SJCRH30 (cell line): Measurements from ENCODE around the gene KIF1B. TPM values are rescaled to one million over a fixed set of nuclear protein-coding genes. Genes with fewer than 3 reads are reported as not detected.
"Not testable (repeated sequence)": the region's sequence is repeated elsewhere in the genome, so short reads cannot be mapped to it uniquely, and the experiment has no call there.

Experiments used
- DNase-seq, 2 experiments: peaks; one replicate each; pipeline ENCODE4 v3.0.0-alpha.2; 2015 to 2020
- H3K27ac ChIP-seq: fragments of 250-450 bp; sonication (Bioruptor Pico); 2 replicates; pipeline ENCODE4 v1.5.1; 2020; ENCODE audit warnings: mild to moderate bottlenecking, moderate library complexity
- H3K27me3 ChIP-seq: fragments of 250-450 bp; sonication (Bioruptor Pico); 2 replicates; pipeline ENCODE4 v1.5.1; 2020; ENCODE audit warnings: mild to moderate bottlenecking, moderate library complexity
- H3K36me3 ChIP-seq: fragments of 250-450 bp; sonication (Bioruptor Pico); 2 replicates; pipeline ENCODE4 v1.5.1; 2020; ENCODE audit warnings: mild to moderate bottlenecking, moderate library complexity
- H3K4me1 ChIP-seq: fragments of 250-450 bp; sonication (Bioruptor Pico); 2 replicates; pipeline ENCODE4 v1.5.1; 2020; ENCODE audit warnings: mild to moderate bottlenecking, moderate library complexity
- H3K4me3 ChIP-seq: fragments of 250-450 bp; sonication (Bioruptor Pico); 2 replicates; pipeline ENCODE4 v1.5.1; 2020; ENCODE audit warnings: mild to moderate bottlenecking, moderate library complexity
- H3K9me3 ChIP-seq: fragments of 250-450 bp; sonication (Bioruptor Pico); replicated peaks from 2 replicates; pipeline ENCODE4 v1.5.1; 2020; ENCODE audit warnings: mild to moderate bottlenecking, moderate library complexity
- total RNA-seq: library from RNA; depleted of rRNA; stranded (reverse); fragments of >200 nt; shearing (Covaris generic); gene quantifications from 2 replicates; pipeline ENCODE4 v1.2.3, GENCODE V29; 2014

KIF1B gene
- total RNA-seq, 1 experiment from 2014 or later: 54.8 TPM

DNA sequence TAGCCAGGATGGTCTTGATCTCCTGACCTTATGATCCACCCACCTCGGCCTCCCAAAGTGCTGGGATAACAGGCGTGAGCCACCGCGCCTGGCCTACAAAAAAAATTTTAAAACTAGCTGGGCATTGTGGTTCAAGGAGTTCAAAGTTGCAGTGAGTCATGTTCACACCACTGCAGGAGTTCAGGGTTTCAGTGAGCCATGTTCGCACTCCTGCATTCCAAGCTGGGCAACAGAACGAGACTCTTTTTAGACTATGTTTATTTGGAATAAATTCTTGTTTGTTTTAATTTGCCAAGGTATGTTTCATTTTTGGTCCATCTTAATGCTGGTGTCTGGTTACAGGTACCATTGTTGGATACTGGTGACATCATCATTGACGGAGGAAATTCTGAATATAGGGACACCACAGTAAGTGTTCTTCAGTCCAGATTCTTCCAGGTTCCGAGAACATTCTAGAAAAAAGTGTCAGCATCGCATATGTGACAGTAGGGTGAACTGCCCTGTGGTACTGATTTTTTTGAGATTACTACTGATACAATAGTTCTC is 192.4 kb downstream of the KIF1B start:
- DNase-seq: no peak
- Histone ChIP-seq H3K4me3 (no peak overlapping the region), H3K36me3 (peaks cover 67% of the 10 kb centered on the region), H3K27me3 (no peaks in the 10 kb centered on the region), H3K27ac (no peak overlapping the region), H3K4me1 (peaks cover 23% of the 10 kb centered on the region), H3K9me3 (no peaks in the 10 kb centered on the region)

- Histone ChIP-seq H3K4me3 (no peak overlapping the region), H3K27me3 (no peaks in the 10 kb centered on the region), H3K36me3 (peaks cover 90% of the 10 kb centered on the region), H3K27ac (no peak overlapping the region), H3K4me1 (peaks cover 14% of the 10 kb centered on the region), H3K9me3 (no peaks in the 10 kb centered on the region)
- no peak for DNase-seq
These were observed 196.8 kb downstream of the KIF1B start for GRCh38 chr1:10407201-10407600.

- peaks cover 100% of the 10 kb centered on the region for H3K36me3 ChIP-seq
- no peak for DNase-seq
- H3K27ac ChIP-seq: no peak overlapping the region
- no peaks in the 10 kb centered on the region for H3K9me3 ChIP-seq
- no peak overlapping the region for H3K4me3 ChIP-seq
- no peaks in the 10 kb centered on the region for H3K27me3 ChIP-seq
- H3K4me1 ChIP-seq: no peaks in the 10 kb centered on the region
These were observed 205.0 kb downstream of the KIF1B start for GRCh38 chr1:10415211-10415930.

- not testable (repeated sequence) for H3K9me3 ChIP-seq, H3K4me1 ChIP-seq, H3K27ac ChIP-seq, H3K27me3 ChIP-seq, H3K4me3 ChIP-seq, DNase-seq
- peaks cover 100% of the 10 kb centered on the region for H3K36me3 ChIP-seq
These were observed 205.6 kb downstream of the KIF1B start for GRCh38 chr1:10415967-10416366.

GRCh38 chr1:10418741-10419140 is 208.4 kb downstream of the KIF1B start:
- DNase-seq, H3K4me1 ChIP-seq: not testable (repeated sequence)
- peaks cover 78% of the 10 kb centered on the region for H3K36me3 ChIP-seq

DNA sequence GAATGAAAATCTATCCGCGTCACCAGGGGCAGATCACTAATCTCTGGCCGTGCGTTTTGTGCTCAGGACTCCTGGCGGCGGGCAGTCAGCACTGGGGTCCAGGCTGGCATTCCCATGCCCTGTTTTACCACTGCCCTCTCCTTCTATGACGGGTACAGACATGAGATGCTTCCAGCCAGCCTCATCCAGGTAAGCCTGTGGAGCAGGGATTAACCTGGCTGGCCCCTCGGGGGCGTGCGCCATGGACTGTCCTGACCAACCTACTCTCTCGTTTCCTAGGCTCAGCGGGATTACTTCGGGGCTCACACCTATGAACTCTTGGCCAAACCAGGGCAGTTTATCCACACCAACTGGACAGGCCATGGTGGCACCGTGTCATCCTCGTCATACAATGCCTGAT is 209.0 kb downstream of the KIF1B start:
- no peak for DNase-seq
- no peak overlapping the region for H3K27ac ChIP-seq
- H3K9me3 ChIP-seq: no peaks in the 10 kb centered on the region
- no peaks in the 10 kb centered on the region for H3K4me1 ChIP-seq
- H3K36me3 ChIP-seq: peaks cover 72% of the 10 kb centered on the region
- no peak overlapping the region for H3K4me3 ChIP-seq
- no peaks in the 10 kb centered on the region for H3K27me3 ChIP-seq

More at GRCh38 chr1:10418741-10419140, 208.4 kb downstream of the KIF1B start:
- H3K27ac ChIP-seq, H3K4me3 ChIP-seq, H3K9me3 ChIP-seq, H3K27me3 ChIP-seq: not testable (repeated sequence)

DNA sequence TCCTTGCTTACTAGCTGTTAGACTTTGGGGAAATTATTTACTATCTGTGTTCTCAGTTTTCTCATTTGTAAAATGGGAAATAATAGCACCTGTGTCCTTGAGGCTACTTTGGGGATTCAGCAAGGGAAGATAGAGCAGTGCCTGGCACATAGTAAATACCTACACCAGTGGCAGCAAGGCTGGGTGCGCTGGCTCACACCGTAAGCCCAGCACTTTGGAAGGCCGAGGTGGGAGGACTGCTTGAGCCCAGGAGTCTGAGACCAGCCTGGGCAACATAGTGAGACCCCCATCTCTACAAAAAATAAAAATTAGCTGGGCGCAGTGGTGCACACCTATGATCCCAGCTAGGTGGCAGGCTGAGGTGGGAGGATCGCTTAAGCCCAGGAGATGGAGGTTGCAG is 211.3 kb downstream of the KIF1B start:
- Histone ChIP-seq H3K27ac (no peak overlapping the region), H3K36me3 (peaks cover 49% of the 10 kb centered on the region), H3K4me3 (no peak overlapping the region), H3K4me1 (peaks cover 4% of the 10 kb centered on the region; the same call in 1 of the 2 replicates), H3K27me3 (no peaks in the 10 kb centered on the region), H3K9me3 (no peaks in the 10 kb centered on the region)
- DNase-seq: no peak

DNA sequence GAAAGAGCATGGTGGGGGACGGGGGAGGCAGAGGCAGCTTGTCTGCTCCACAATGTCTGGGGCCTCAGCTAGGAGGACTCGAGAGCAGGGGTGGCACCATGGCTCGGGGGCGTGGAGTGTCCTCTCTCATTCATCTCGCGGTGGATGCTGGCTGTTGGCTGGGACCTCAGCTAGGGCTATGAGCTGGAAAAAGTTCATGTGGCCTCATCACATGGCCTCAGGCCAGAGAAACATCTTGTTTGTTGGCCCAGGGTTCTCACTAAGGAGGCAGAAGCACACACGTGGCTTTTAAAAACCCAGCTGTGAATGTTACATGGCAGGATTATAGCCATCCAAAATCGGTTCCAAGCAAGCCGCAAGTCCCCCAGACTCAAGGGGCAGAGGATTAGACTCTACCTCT is 213.7 kb downstream of the KIF1B start:
- no peak overlapping the region for H3K27ac ChIP-seq
- H3K36me3 ChIP-seq: peaks cover 25% of the 10 kb centered on the region
- no peaks in the 10 kb centered on the region for H3K9me3 ChIP-seq
- no peak for DNase-seq
- H3K4me1 ChIP-seq: peaks cover 4% of the 10 kb centered on the region; the same call in 1 of the 2 replicates
- no peaks in the 10 kb centered on the region for H3K27me3 ChIP-seq
- no peak overlapping the region for H3K4me3 ChIP-seq

- H3K36me3 ChIP-seq: peaks cover 19% of the 10 kb centered on the region
- no peak for DNase-seq
- H3K4me1 ChIP-seq: peaks cover 4% of the 10 kb centered on the region; the same call in 1 of the 2 replicates
- no peaks in the 10 kb centered on the region for H3K27me3 ChIP-seq
- no peak overlapping the region for H3K27ac ChIP-seq
- no peak overlapping the region for H3K4me3 ChIP-seq
- no peaks in the 10 kb centered on the region for H3K9me3 ChIP-seq
These were observed 214.3 kb downstream of the KIF1B start for GRCh38 chr1:10424651-10425050.

GRCh38 chr1:10425826-10426534 is 215.6 kb downstream of the KIF1B start:
- not testable (repeated sequence) for H3K36me3 ChIP-seq, H3K9me3 ChIP-seq, H3K27me3 ChIP-seq, H3K4me3 ChIP-seq, H3K4me1 ChIP-seq, DNase-seq
- H3K27ac ChIP-seq: peak overlapping the region; percentile 37; the same call in 1 of the 2 replicates

DNA sequence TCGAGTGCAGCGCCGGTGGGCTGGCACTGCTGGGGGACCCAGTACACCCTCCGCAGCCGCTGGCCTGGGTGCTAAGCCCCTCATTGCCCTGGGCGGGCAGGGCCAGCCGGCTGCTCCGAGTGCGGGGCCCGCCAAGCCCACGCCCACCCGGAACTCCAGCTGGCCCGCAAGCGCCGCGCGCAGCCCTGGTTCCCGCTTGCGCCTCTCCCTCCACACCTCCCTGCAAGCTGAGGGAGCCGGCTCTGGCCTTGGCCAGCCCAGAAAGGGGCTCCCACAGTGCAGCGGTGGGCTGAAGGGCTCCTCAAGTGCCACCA is 216.1 kb downstream of the KIF1B start:
- not testable (repeated sequence) for DNase-seq, H3K4me3 ChIP-seq, H3K27ac ChIP-seq, H3K27me3 ChIP-seq, H3K4me1 ChIP-seq, H3K36me3 ChIP-seq, H3K9me3 ChIP-seq

- H3K4me3 ChIP-seq: no peak overlapping the region
- H3K36me3 ChIP-seq: no peaks in the 10 kb centered on the region
- no peaks in the 10 kb centered on the region for H3K9me3 ChIP-seq
- H3K27ac ChIP-seq: no peak overlapping the region
- H3K4me1 ChIP-seq: peaks cover 15% of the 10 kb centered on the region
- DNase-seq: no peak
- H3K27me3 ChIP-seq: no peaks in the 10 kb centered on the region
These were observed 218.6 kb downstream of the KIF1B start for GRCh38 chr1:10428984-10429383.

DNA sequence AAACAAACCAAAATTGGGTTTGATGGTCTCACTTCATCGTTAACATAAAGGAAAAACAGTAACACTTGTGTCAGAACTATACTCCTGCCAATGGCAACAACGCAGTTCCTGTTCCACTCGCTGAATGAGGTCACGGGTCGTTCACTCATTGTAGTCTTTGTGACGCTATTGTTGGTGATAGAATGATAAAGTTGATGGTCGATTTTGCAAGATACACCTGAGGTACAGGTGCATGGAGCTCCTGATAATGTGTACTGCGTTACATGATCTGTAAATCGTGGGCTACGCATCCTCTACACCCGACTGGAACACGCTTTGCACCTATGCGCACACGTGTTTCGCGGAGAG is 219.5 kb downstream of the KIF1B start:
- Histone ChIP-seq H3K4me1 (peaks cover 15% of the 10 kb centered on the region), H3K9me3 (no peaks in the 10 kb centered on the region), H3K27me3 (no peaks in the 10 kb centered on the region), H3K27ac (no peak overlapping the region), H3K36me3 (no peaks in the 10 kb centered on the region), H3K4me3 (peak overlapping the region; percentile 77)
- no peak for DNase-seq

DNA sequence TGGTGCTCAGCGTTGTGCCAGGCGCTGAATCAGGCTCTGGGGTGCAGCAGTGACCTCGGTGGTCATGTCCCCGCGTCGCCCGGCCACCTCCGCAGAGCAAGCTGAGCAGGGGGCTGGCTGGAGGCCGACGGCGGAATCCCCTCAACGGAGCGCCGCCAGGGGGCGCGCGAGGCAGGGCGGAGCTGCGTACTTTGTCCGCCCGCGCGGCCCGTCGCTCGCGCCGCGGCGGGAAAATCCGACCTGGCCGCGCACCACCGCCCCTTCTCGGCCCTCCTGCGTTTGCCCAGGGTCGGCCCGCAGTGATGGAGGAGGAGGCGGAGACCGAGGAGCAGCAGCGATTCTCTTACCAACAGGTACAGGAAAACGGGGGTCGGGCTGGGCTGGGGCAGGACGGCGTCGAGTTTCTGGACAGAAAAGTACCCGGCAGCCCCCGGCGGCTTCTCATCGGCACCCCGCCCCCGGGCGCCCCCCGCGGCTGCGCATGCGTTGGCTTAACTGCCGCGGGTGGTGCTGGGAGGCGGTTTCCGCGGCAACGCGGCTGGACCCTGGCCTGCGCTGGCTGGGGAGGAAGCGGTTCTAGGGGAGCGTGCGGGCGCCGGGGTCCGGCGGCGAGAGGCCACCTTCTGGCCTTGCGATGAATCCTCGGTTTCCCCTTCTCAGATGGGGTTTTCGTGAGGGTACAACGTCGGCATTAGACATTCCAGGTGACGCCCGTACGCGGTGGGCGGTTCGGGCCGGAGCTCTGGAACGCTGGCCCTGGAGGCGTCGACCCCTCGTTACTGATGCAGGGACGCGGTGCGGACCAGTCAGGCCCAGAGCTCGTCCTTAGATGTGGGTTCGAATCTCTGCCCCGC is 220.1 kb downstream of the KIF1B start, which contains the start of gene CENPS:
CENPS (plus strand) TSS at position 218 of the 854 bp plus-strand sequence; CDS start at position 303, 85 bp downstream.
- Histone ChIP-seq H3K27me3 (no peaks in the 10 kb centered on the region), H3K36me3 (no peaks in the 10 kb centered on the region), H3K27ac (peak within 1 kb of the TSS; percentile 80), H3K4me3 (peak within 1 kb of the TSS; percentile 77), H3K9me3 (no peaks in the 10 kb centered on the region), H3K4me1 (peaks cover 14% of the 10 kb centered on the region)
- DNase-seq: peak; percentile 86 to 91
